GM23338 (cell line): ENCODE measurements around the gene ANKRD44. TPM values are rescaled to one million over a fixed set of nuclear protein-coding genes. Genes with fewer than 3 reads are reported as not detected.

Experiments used
- ATAC-seq: fragments of 200-7000 bp; cut with Tn5 transposase; 3 replicates; pipeline ENCODE4 v1.9.1; 2020
- DNase-seq: peaks from one replicate; pipeline ENCODE4 v3.0.0-alpha.2; 2015; ENCODE audit warnings: low spot score
- H2AFZ ChIP-seq: fragments of 200-600 bp; sonication (generic); 2 replicates; pipeline ENCODE4 v1.8.0; 2016; ENCODE audit warnings: antibody characterized with exemption, mild to moderate bottlenecking, moderate library complexity
- H3F3A ChIP-seq: fragments of 200-600 bp; sonication (generic); replicated peaks from 2 replicates; pipeline ENCODE4 v1.8.0; 2017; ENCODE audit warnings: antibody characterized with exemption, mixed run types, low read depth
- H3K27ac ChIP-seq: fragments of 200-600 bp; sonication (generic); 2 replicates; pipeline ENCODE4 v1.6.1; 2016; ENCODE audit warnings: low read depth
- H3K27me3 ChIP-seq: fragments of 200-600 bp; sonication (generic); 2 replicates; pipeline ENCODE4 v1.8.0; 2016; ENCODE audit warnings: mild to moderate bottlenecking, mixed run types, moderate library complexity; ENCODE audit not compliant: insufficient read depth
- H3K36me3 ChIP-seq: fragments of 200-600 bp; sonication (generic); 2 replicates; pipeline ENCODE4 v1.8.0; 2016; ENCODE audit warnings: mild to moderate bottlenecking; ENCODE audit not compliant: insufficient read depth
- H3K4me1 ChIP-seq: fragments of 200-600 bp; sonication (generic); 2 replicates; pipeline ENCODE4 v1.8.0; 2016; ENCODE audit warnings: mild to moderate bottlenecking, moderate library complexity; ENCODE audit not compliant: insufficient read depth
- H3K4me2 ChIP-seq: fragments of 200-600 bp; sonication (generic); 2 replicates; pipeline ENCODE4 v1.7.1; 2017; ENCODE audit warnings: mixed run types
- H3K4me3 ChIP-seq: fragments of 200-600 bp; sonication (generic); 2 replicates; pipeline ENCODE4 v1.6.1; 2016; ENCODE audit warnings: mixed run types
- H3K79me2 ChIP-seq: fragments of 200-600 bp; sonication (generic); replicated peaks from 2 replicates; pipeline ENCODE4 v1.8.0; 2017; ENCODE audit warnings: mild to moderate bottlenecking; ENCODE audit not compliant: insufficient read depth
- H3K9me2 ChIP-seq: fragments of 200-600 bp; sonication (generic); 2 replicates; pipeline ENCODE4 v1.8.0; 2017; ENCODE audit not compliant: insufficient read depth
- H4K20me1 ChIP-seq: fragments of 200-600 bp; sonication (generic); replicated peaks from 2 replicates; pipeline ENCODE4 v1.8.0; 2017; ENCODE audit warnings: mild to moderate bottlenecking; ENCODE audit not compliant: insufficient read depth
- H3K27ac Mint-ChIP-seq: 2 replicates; pipeline ENCODE4 v1.8.0; 2020; ENCODE audit warnings: inconsistent platforms, mild to moderate bottlenecking, moderate library complexity, mixed read lengths
- H3K27me3 Mint-ChIP-seq: 3 replicates; pipeline ENCODE4 v1.8.0; 2022; ENCODE audit warnings: low read depth, mild to moderate bottlenecking, moderate library complexity, mixed read lengths, inconsistent platforms; ENCODE audit not compliant: insufficient read depth, poor library complexity
- H3K36me3 Mint-ChIP-seq: 3 replicates; pipeline ENCODE4 v1.8.0; 2021; ENCODE audit warnings: low read depth, mild to moderate bottlenecking, inconsistent platforms, moderate library complexity, mixed read lengths
- H3K4me1 Mint-ChIP-seq: 3 replicates; pipeline ENCODE4 v1.8.0; 2020; ENCODE audit warnings: mild to moderate bottlenecking, inconsistent platforms, mixed read lengths
- H3K4me3 Mint-ChIP-seq: 3 replicates; pipeline ENCODE4 v1.8.0; 2021; ENCODE audit warnings: moderate library complexity, mild to moderate bottlenecking, inconsistent platforms, mixed read lengths
- H3K9me3 Mint-ChIP-seq: 3 replicates; pipeline ENCODE4 v1.8.0; 2020; ENCODE audit warnings: moderate library complexity, mild to moderate bottlenecking, inconsistent platforms, mixed read lengths
- CREB1 ChIP-seq: fragments of 250-450 bp; sonication (Bioruptor Pico); IDR thresholded peaks from 2 replicates; pipeline ENCODE4 v1.5.0; 2020; ENCODE audit warnings: low read depth, mild to moderate bottlenecking, moderate library complexity
- ZNF114 ChIP-seq: fragments of 250-450 bp; sonication (Bioruptor Pico); IDR thresholded peaks from 2 replicates; pipeline ENCODE4 v1.5.0; 2020; ENCODE audit warnings: mild to moderate bottlenecking, moderate library complexity
- ZNF331 ChIP-seq: fragments of 250-450 bp; sonication (Bioruptor Pico); IDR thresholded peaks from 2 replicates; pipeline ENCODE4 v1.5.0; 2020; ENCODE audit warnings: low read depth, mild to moderate bottlenecking, moderate library complexity
- polyA plus RNA-seq: library from polyadenylated mRNA; unstranded; fragments of >200 nt; fragmentation: Nextera tagmentation; extraction: Ambion mirVana; gene quantifications from 2 replicates; pipeline ENCODE4 v1.2.1, GENCODE V29; 2016
- total RNA-seq: library from RNA; depleted of rRNA; stranded (reverse); fragments of >200 nt; shearing (Covaris generic); gene quantifications from 2 replicates; pipeline ENCODE4 v1.2.3, GENCODE V29; 2014
- TF ChIP-seq, protein P1 (sequence below): fragments of 250-450 bp; sonication (Bioruptor Pico); IDR thresholded peaks from 2 replicates; pipeline ENCODE4 v1.5.0; 2020; ENCODE audit warnings: mild to moderate bottlenecking, moderate library complexity
- TF ChIP-seq, protein P2 (sequence below): IDR thresholded peaks from one replicate; pipeline ENCODE4 v1.6.1; 2018; ENCODE audit warnings: antibody characterized with exemption; ENCODE audit not compliant: unreplicated experiment

The ANKRD44 gene
- total and polyA plus RNA-seq, 2 experiments from 2014 or later, result 0.44 to 0.56 TPM

DNA sequence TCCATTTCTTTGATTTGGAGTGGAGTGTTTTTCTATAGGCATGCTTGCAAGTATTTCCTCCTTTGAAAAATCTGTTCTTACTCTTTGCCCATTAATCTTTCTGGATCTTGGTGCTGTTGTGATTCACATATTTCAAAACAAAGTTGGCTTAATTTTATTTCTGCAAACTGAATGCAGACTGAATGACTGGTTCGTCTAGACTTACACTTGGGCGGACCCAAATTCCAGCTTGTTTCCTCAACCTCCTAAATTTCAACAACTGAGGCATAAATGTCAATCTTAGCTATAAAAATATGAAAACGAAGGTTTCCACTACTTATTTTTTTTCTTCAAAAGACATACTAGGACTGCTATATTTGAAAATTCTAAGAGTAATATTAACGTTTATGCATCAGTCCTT lies 59.0 kb downstream of the ANKRD44 start:
- 0 out of 2 replicates have a peak, but pooled peaks cover 3% of the 10 kb centered on the region for H3K4me1 ChIP-seq
- H3K36me3 Mint-ChIP-seq, result no peaks in the 10 kb centered on the region
- ATAC-seq, result no peak
- TF ChIP-seq ZNF114 (no peak), ZNF331 (no peak), CREB1 (CRISPR knock-in tag) (no peak)
- TF ChIP-seq, protein P1, sequence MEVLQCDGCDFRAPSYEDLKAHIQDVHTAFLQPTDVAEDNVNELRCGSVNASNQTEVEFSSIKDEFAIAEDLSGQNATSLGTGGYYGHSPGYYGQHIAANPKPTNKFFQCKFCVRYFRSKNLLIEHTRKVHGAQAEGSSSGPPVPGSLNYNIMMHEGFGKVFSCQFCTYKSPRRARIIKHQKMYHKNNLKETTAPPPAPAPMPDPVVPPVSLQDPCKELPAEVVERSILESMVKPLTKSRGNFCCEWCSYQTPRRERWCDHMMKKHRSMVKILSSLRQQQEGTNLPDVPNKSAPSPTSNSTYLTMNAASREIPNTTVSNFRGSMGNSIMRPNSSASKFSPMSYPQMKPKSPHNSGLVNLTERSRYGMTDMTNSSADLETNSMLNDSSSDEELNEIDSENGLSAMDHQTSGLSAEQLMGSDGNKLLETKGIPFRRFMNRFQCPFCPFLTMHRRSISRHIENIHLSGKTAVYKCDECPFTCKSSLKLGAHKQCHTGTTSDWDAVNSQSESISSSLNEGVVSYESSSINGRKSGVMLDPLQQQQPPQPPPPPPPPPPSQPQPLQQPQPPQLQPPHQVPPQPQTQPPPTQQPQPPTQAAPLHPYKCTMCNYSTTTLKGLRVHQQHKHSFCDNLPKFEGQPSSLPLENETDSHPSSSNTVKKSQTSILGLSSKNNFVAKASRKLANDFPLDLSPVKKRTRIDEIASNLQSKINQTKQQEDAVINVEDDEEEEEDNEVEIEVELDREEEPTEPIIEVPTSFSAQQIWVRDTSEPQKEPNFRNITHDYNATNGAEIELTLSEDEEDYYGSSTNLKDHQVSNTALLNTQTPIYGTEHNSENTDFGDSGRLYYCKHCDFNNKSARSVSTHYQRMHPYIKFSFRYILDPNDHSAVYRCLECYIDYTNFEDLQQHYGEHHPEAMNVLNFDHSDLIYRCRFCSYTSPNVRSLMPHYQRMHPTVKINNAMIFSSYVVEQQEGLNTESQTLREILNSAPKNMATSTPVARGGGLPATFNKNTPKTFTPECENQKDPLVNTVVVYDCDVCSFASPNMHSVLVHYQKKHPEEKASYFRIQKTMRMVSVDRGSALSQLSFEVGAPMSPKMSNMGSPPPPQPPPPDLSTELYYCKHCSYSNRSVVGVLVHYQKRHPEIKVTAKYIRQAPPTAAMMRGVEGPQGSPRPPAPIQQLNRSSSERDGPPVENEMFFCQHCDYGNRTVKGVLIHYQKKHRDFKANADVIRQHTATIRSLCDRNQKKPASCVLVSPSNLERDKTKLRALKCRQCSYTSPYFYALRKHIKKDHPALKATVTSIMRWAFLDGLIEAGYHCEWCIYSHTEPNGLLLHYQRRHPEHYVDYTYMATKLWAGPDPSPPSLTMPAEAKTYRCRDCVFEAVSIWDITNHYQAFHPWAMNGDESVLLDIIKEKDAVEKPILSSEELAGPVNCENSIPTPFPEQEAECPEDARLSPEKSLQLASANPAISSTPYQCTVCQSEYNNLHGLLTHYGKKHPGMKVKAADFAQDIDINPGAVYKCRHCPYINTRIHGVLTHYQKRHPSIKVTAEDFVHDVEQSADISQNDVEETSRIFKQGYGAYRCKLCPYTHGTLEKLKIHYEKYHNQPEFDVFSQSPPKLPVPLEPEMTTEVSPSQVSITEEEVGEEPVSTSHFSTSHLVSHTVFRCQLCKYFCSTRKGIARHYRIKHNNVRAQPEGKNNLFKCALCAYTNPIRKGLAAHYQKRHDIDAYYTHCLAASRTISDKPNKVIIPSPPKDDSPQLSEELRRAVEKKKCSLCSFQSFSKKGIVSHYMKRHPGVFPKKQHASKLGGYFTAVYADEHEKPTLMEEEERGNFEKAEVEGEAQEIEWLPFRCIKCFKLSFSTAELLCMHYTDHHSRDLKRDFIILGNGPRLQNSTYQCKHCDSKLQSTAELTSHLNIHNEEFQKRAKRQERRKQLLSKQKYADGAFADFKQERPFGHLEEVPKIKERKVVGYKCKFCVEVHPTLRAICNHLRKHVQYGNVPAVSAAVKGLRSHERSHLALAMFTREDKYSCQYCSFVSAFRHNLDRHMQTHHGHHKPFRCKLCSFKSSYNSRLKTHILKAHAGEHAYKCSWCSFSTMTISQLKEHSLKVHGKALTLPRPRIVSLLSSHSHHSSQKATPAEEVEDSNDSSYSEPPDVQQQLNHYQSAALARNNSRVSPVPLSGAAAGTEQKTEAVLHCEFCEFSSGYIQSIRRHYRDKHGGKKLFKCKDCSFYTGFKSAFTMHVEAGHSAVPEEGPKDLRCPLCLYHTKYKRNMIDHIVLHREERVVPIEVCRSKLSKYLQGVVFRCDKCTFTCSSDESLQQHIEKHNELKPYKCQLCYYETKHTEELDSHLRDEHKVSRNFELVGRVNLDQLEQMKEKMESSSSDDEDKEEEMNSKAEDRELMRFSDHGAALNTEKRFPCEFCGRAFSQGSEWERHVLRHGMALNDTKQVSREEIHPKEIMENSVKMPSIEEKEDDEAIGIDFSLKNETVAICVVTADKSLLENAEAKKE, result no peak
- TF ChIP-seq, protein P2, sequence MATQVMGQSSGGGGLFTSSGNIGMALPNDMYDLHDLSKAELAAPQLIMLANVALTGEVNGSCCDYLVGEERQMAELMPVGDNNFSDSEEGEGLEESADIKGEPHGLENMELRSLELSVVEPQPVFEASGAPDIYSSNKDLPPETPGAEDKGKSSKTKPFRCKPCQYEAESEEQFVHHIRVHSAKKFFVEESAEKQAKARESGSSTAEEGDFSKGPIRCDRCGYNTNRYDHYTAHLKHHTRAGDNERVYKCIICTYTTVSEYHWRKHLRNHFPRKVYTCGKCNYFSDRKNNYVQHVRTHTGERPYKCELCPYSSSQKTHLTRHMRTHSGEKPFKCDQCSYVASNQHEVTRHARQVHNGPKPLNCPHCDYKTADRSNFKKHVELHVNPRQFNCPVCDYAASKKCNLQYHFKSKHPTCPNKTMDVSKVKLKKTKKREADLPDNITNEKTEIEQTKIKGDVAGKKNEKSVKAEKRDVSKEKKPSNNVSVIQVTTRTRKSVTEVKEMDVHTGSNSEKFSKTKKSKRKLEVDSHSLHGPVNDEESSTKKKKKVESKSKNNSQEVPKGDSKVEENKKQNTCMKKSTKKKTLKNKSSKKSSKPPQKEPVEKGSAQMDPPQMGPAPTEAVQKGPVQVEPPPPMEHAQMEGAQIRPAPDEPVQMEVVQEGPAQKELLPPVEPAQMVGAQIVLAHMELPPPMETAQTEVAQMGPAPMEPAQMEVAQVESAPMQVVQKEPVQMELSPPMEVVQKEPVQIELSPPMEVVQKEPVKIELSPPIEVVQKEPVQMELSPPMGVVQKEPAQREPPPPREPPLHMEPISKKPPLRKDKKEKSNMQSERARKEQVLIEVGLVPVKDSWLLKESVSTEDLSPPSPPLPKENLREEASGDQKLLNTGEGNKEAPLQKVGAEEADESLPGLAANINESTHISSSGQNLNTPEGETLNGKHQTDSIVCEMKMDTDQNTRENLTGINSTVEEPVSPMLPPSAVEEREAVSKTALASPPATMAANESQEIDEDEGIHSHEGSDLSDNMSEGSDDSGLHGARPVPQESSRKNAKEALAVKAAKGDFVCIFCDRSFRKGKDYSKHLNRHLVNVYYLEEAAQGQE, result no peak
- H4K20me1 ChIP-seq, result no peaks in the 10 kb centered on the region
- H3K9me2 ChIP-seq, result no peaks in the 10 kb centered on the region
- no peaks in the 10 kb centered on the region for H3K27me3 Mint-ChIP-seq
- H3K4me3 ChIP-seq, result no peak overlapping the region
- H2AFZ ChIP-seq, result no peak overlapping the region
- no peak overlapping the region for H3K27ac Mint-ChIP-seq
- H3K4me1 Mint-ChIP-seq, result peaks cover 5% of the 10 kb centered on the region; the same call in 2 of the 3 replicates
- no peak for DNase-seq
- H3K9me3 Mint-ChIP-seq, result no peaks in the 10 kb centered on the region
- no peak overlapping the region for H3K4me2 ChIP-seq
- H3K4me3 Mint-ChIP-seq, result no peak overlapping the region
- no peaks in the 10 kb centered on the region for H3K36me3 ChIP-seq
- H3K79me2 ChIP-seq, result no peaks in the 10 kb centered on the region
- H3F3A ChIP-seq, result no peaks in the 10 kb centered on the region
- H3K27me3 ChIP-seq, result no peaks in the 10 kb centered on the region
- H3K27ac ChIP-seq, result no peak overlapping the region
